Mucosa of descending colon (tissue), 3 donors: ENCODE results near the gene BRD4. TPM values are rescaled to one million over a fixed set of nuclear protein-coding genes. Genes with fewer than 3 reads are reported as not detected.

Experiments used
- ATAC-seq: fragments of 200-7000 bp; cut with Tn5 transposase; one replicate; pipeline ENCODE4 v1.9.1; 2020; ENCODE audit warnings: mild to moderate bottlenecking, moderate library complexity
- DNase-seq, 3 donors: peaks; one replicate each; pipeline ENCODE4 v3.0.0-alpha.2; 2020
- H3K36me3 ChIP-seq: fragments of 200-600 bp; one replicate; pipeline ENCODE4 v1.8.0; 2021; ENCODE audit warnings: low read depth, mild to moderate bottlenecking
- H3K4me1 ChIP-seq: fragments of 200-600 bp; one replicate; pipeline ENCODE4 v1.8.0; 2021; ENCODE audit warnings: low read depth, mild to moderate bottlenecking
- H3K4me3 ChIP-seq: fragments of 200-600 bp; one replicate; pipeline ENCODE4 v1.8.0; 2021; ENCODE audit warnings: mild to moderate bottlenecking
- H3K9me3 ChIP-seq: fragments of 200-600 bp; one replicate; pipeline ENCODE4 v1.8.0; 2021; ENCODE audit warnings: mild to moderate bottlenecking
- CTCF ChIP-seq: fragments of 200-600 bp; IDR thresholded peaks from one replicate; pipeline ENCODE4 v1.8.0; 2022; ENCODE audit warnings: antibody characterized with exemption, mild to moderate bottlenecking
- intact Hi-C, 2 donors: fragments of 100-400 bp; cut with DNase I in 1 of 2; cut with micrococcal nuclease in 1 of 2; formaldehyde crosslinking; loops; one replicate each; pipeline versions ENCODE4 v1.11.0 to v1.11.1; 2022; cut with DNase I, micrococcal nuclease
- total RNA-seq, 3 donors: library from RNA; stranded (reverse); fragmentation: NEBNext Ultra II Directional in 2 of 3; extraction: Animal tissue kit (Norgen Biotek cat#: 25700) in 2 of 3; gene quantifications; one replicate each; pipeline versions ENCODE4 v1.2.1 to v1.2.4, GENCODE V29; 2021 to 2023
- donor health status: DM: no; HTN: no; CAD: no; lungs with moderate emphysema.
- donor health status: DM: no; HTN: no; CAD: no.
- donor health status: DM: no; HTN: yes; CAD: no.

Gene BRD4
- total RNA-seq, 3 donors from 2014 or later = 78.3 to 104 (median 82.6) TPM

DNA sequence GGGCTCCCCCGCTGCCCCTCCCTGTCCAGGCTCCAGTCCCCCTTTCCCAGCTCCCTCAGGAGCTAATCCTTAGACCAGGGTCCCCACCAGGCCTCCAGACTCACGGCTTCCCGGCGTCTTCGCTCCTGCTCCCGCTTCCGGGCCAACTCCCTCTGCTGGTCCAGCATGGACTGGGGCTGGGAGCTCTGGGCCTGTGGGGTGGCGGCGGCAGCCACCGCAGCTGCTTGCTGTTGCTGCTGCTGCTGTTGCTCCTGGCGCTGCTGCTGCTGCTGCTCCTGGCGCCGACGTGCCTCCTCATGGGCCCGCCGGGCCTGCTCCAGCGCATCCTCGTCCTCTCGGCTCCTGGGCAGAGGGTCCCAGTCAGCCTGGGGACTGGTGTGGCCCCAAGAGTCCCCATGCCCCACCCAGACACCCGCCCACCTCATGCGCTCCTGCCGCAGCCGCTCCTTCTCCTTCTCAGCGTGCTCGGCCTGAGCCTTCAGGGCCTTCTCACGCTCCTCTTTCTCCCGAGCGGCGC lies 93.6 kb downstream of the BRD4 start:
- intact Hi-C loops = no loop called here
- ATAC-seq = no peak
- no peaks in the 10 kb centered on the region for H3K9me3 ChIP-seq
- H3K4me1 ChIP-seq = no peaks in the 10 kb centered on the region
- no peaks in the 10 kb centered on the region for H3K36me3 ChIP-seq
- H3K4me3 ChIP-seq = no peak overlapping the region
- TF ChIP-seq CTCF = no peak
- no peak for DNase-seq

GRCh38 chr19:15237759-15238638 lies 94.3 kb downstream of the BRD4 start:
- Histone ChIP-seq H3K4me1 (peaks cover 2% of the 10 kb centered on the region), H3K4me3 (no peak overlapping the region), H3K9me3 (no peaks in the 10 kb centered on the region), H3K36me3 (no peaks in the 10 kb centered on the region)
- no peak for TF ChIP-seq CTCF
- DNase-seq = no peak
- ATAC-seq = no peak
- intact Hi-C loops = no loop called here

DNA sequence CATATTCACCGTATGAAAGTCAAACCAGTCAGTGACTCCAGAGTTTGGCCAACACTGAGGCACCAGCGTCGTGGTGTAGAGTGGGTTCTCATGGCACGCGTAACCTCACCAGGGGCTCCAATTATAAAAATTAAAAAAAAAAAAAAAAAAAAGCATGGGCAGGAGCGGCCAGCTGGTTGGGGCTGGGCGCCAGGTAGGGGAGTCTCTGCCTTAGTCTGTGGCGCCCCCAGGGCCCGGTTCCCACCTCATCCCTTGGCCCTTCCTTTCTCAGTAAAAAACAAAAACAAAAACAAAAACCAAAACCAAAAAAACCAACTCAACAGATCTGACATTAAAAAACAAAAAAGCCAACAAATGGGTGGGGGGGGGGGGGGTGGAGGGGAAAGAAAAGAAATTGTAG lies 95.5 kb downstream of the BRD4 start:
- ATAC-seq = no peak
- Histone ChIP-seq H3K4me3 (no peak overlapping the region), H3K36me3 (no peaks in the 10 kb centered on the region), H3K9me3 (no peaks in the 10 kb centered on the region), H3K4me1 (peaks cover 7% of the 10 kb centered on the region)
- intact Hi-C loops = no loop called here
- no peak for TF ChIP-seq CTCF
- no peak for DNase-seq

DNA sequence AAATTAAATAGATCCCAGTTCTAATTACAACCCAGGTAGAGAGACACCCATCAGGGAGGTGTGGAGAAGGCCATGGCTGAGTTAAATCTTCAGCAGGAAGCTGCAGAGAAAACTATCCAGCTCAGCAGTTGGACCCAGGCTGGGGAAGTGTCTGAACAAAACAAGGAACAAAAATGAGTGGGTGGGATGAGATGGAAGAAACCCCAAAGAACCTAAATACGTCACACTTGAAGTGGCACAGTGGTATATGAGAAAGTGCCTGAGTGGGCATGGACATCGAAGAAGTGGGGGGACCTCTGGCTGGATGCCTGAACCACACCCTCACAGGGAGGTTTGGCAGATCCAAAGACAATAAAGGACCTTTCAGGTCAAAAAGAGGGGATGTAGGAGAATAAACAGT lies 96.6 kb downstream of the BRD4 start:
- intact Hi-C loops = no loop called here
- H3K9me3 ChIP-seq = no peaks in the 10 kb centered on the region
- H3K36me3 ChIP-seq = no peaks in the 10 kb centered on the region
- ATAC-seq (no peak), DNase-seq (no peak)
- TF ChIP-seq CTCF = no peak
- H3K4me1 ChIP-seq = peaks cover 9% of the 10 kb centered on the region
- H3K4me3 ChIP-seq = no peak overlapping the region

- Histone ChIP-seq H3K36me3 (no peaks in the 10 kb centered on the region), H3K4me3 (no peak overlapping the region), H3K4me1 (peaks cover 9% of the 10 kb centered on the region), H3K9me3 (no peaks in the 10 kb centered on the region)
- intact Hi-C loops = no loop called here
- ATAC-seq = no peak
- no peak for DNase-seq
- no peak for TF ChIP-seq CTCF
Measured at GRCh38 chr19:15234431-15235130, 97.8 kb downstream of the BRD4 start.
